Bronchial epithelial cell (primary cell): Measurements from ENCODE around the gene ABHD2. TPM values are rescaled to one million over a fixed set of nuclear protein-coding genes. Genes with fewer than 3 reads are reported as not detected.

ENCODE experiments used
- DNase-seq: peaks from one replicate; pipeline ENCODE4 v3.0.0-alpha.2; 2010; ENCODE audit warnings: low read depth
- FAIRE-seq: peaks from 2 replicates; lab custom pipeline; 2011; peaks lifted over from hg19 to GRCh38; lab: Jason Lieb, UNC
- H3K27me3 ChIP-seq: 2 replicates; pipeline ENCODE4 v1.5.1; 2011; ENCODE audit warnings: low read length; ENCODE audit not compliant: control insufficient read depth, insufficient read depth
- H3K36me3 ChIP-seq: 2 replicates; pipeline ENCODE4 v1.5.1; 2011; ENCODE audit warnings: low read length; ENCODE audit not compliant: control insufficient read depth, insufficient read depth
- H3K4me3 ChIP-seq: 2 replicates; pipeline ENCODE4 v1.5.1; 2011; ENCODE audit warnings: mild to moderate bottlenecking, low read depth, low read length, control low read depth
- total RNA-seq: library from RNA; depleted of rRNA; stranded (reverse); fragments of >200 nt; gene quantifications from 2 replicates; pipeline ENCODE4 v1.2.1, GENCODE V29; 2014
- TF ChIP-seq, protein P1 (sequence below): IDR thresholded peaks from 2 replicates; pipeline ENCODE4 v1.5.1; 2011; ENCODE audit warnings: mild to moderate bottlenecking, moderate library complexity, low read length, control low read depth, inconsistent platforms; ENCODE audit not compliant: insufficient read depth, severe bottlenecking

Gene ABHD2
- total RNA-seq, 1 donor from 2014 or later = 35.5 TPM

DNA sequence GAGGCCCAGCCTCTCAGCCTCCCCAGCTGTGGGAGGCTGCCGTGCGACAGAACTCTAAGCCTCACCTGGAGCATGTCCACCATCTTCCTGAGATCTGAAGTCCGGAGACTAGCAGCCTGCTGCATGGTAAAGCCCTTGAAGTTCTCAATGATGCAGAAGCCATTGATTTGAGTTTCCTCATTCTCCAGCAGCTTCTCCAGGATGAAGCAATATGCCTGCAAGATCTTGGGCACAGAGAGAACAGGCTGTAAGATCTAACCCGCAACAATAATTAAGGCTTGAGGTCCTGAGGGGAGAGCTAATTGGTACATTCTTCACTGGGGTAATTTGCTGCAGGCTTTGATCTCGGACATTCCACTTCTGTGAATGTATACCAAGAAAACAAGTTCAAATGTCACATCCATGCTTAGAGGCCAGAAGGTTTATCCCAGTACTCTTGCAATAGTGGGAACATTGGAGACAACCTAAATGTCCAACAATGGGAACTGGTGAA lies 123.5 kb downstream of the ABHD2 start:
- no peak for FAIRE-seq

DNA sequence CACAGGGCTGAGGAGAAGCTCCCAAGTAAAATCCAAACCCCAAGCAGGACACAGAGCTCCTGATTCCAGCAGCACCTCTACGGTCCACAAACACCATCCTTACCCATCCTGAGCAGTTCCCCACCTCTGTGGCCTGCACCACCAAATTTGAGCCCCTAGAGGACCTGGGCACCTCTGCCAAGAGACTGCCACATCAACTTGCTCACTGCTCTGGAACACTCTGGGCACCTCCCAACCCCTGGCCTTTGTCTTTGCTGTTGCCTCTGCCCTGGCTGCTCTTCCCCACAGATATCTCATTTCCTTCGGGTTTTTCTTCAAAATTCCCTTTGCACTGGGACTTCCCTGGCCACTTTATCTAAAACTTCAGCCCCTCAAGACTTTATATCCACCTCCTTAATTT lies 127.4 kb downstream of the ABHD2 start:
- DNase-seq = no peak
- H3K27me3 ChIP-seq = peaks cover 9% of the 10 kb centered on the region

More for the DNA sequence above, 123.5 kb downstream of the ABHD2 start:
- DNase-seq = no peak
- TF ChIP-seq, protein P1, sequence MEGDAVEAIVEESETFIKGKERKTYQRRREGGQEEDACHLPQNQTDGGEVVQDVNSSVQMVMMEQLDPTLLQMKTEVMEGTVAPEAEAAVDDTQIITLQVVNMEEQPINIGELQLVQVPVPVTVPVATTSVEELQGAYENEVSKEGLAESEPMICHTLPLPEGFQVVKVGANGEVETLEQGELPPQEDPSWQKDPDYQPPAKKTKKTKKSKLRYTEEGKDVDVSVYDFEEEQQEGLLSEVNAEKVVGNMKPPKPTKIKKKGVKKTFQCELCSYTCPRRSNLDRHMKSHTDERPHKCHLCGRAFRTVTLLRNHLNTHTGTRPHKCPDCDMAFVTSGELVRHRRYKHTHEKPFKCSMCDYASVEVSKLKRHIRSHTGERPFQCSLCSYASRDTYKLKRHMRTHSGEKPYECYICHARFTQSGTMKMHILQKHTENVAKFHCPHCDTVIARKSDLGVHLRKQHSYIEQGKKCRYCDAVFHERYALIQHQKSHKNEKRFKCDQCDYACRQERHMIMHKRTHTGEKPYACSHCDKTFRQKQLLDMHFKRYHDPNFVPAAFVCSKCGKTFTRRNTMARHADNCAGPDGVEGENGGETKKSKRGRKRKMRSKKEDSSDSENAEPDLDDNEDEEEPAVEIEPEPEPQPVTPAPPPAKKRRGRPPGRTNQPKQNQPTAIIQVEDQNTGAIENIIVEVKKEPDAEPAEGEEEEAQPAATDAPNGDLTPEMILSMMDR = no peak
- peaks cover 7% of the 10 kb centered on the region for H3K27me3 ChIP-seq
- no peak overlapping the region for H3K4me3 ChIP-seq
- H3K36me3 ChIP-seq = no peaks in the 10 kb centered on the region

DNA sequence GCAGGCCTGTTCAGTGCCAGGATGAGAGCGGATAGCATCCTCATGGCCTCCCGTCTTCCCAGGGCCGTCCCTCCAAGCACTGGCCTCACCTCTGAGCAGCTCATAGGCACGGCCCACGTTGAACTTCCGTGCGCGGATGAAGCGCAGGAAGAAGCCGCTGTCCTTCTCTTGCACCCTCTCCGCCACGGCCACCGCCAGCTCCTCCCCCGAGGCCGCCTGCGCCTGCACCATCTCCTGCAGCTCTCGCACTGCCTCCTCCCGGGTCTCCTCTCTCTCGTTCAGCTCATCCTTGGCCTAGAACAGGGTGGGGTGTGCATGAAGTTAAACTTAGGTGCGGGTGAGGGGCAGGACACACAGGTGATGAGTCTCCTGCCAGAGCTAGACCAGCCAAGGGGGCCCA lies 128.8 kb downstream of the ABHD2 start:
- no peak for FAIRE-seq
- no peak for DNase-seq
- TF ChIP-seq, protein P1 = no peak

More for the DNA sequence above, 127.4 kb downstream of the ABHD2 start:
- no peaks in the 10 kb centered on the region for H3K36me3 ChIP-seq
- no peak overlapping the region for H3K4me3 ChIP-seq
- TF ChIP-seq, protein P1 = no peak
- no peak for FAIRE-seq

DNA sequence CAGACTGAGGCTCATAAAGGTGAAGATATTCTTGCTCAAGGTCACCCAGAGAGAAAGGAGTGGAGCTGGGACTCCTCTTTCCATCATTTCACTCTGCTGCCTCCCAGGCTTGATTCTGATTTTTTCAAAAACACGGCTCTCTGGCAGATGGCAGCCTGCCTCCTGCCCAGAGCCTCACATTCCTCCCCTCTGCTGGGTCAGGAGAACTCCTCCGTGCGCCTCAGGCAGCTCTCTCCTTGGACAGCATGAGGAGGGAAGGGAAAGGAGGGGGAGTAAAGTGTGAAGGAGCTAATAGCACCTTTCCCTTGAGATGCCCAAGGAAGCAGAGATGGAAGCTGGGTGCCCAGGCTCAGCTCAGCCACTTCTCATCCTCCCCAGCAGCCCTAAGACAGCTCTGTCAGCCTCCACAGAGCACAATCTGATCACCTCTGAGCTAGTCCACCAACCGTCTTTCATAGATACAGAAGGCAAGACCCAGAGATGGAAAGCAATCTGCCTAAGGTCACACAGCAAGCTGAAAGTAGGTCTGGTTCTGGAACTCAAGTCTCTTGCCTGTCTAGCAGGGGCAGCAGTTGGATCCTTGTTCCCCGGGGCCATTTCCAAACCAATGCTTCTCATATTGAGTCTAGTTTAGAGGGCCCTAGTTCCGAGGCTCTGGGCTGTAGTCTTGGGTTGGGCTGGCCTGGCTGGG lies 129.6 kb downstream of the ABHD2 start:
- FAIRE-seq = no peak
- no peaks in the 10 kb centered on the region for H3K36me3 ChIP-seq
- DNase-seq = no peak
- no peak overlapping the region for H3K4me3 ChIP-seq
- peaks cover 3% of the 10 kb centered on the region for H3K27me3 ChIP-seq
- TF ChIP-seq, protein P1 = no peak

More for the DNA sequence above, 128.8 kb downstream of the ABHD2 start:
- Histone ChIP-seq H3K36me3 (no peaks in the 10 kb centered on the region), H3K4me3 (no peak overlapping the region), H3K27me3 (peaks cover 3% of the 10 kb centered on the region)

DNA sequence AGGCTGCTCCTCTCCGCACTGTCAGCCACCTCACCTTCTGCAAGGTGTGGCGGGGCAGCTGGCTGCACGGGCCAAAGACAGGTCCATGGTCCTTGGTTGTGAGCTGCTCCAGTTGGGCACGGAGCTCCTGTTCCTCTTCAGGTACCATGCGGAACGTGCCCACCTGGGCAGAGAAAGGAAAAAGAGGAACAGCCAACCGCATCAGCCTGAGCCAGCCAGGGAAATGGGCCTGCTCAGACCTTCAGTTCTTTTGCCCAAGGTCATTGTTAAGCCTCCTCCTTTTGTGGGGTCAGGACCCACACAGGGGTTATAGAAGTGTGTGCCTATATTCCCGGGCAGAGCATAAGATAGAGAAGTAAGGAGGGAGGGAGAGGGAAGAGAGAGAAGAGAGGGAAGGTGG lies 130.3 kb downstream of the ABHD2 start:
- no peak overlapping the region for H3K4me3 ChIP-seq
- H3K27me3 ChIP-seq = peaks cover 3% of the 10 kb centered on the region
- TF ChIP-seq, protein P1 = no peak
- H3K36me3 ChIP-seq = no peaks in the 10 kb centered on the region
- DNase-seq (no peak), FAIRE-seq (no peak)
